ENCODE results near the gene PKD1L1. TPM values are rescaled to one million over a fixed set of nuclear protein-coding genes. Genes with fewer than 3 reads are reported as not detected.

Gene PKD1L1
- total RNA-seq, 2 donors from 2014 or later: 0.13 to 0.20 TPM

GRCh38 chr7:47812429-47813136, 135.7 kb downstream of the PKD1L1 start:
- Histone ChIP-seq H3K4me3 (ENCODE audit: low read length) (no peak overlapping the region), H3K9me3 (ENCODE audit: control insufficient read depth, low read length) (no peaks in the 10 kb centered on the region), H3K27me3 (ENCODE audit: control insufficient read depth, insufficient read depth, low read length, poor library complexity, severe bottlenecking) (no peaks in the 10 kb centered on the region), H3K9ac (ENCODE audit: extremely low read depth, low read length, poor library complexity, severe bottlenecking) (no peak overlapping the region), H3K4me1 (ENCODE audit: control insufficient read depth, insufficient read depth, low read length) (no peaks in the 10 kb centered on the region), H3K27ac (ENCODE audit: low read depth, low read length) (no peak overlapping the region), H3K36me3 (ENCODE audit: control insufficient read depth, insufficient read depth, low read length) (no peaks in the 10 kb centered on the region)
- H3K27ac Mint-ChIP-seq: no peak overlapping the region
- no peaks in the 10 kb centered on the region for H3K9me3 Mint-ChIP-seq
- no peak for DNase-seq
- H3K4me3 Mint-ChIP-seq: no peak overlapping the region
- no peak for TF ChIP-seq CTCF (conservative IDR thresholded peaks at IDR 0.05)
- no peaks in the 10 kb centered on the region for H3K27me3 Mint-ChIP-seq (ENCODE audit: insufficient read depth)
- H3K36me3 Mint-ChIP-seq (ENCODE audit: low read depth): no peaks in the 10 kb centered on the region
- WGBS, 2 experiments (ENCODE audit: insufficient coverage in 1 of 2, insufficient read length in 1 of 2): 95 to 96% methylated on average over 12 to 16 of the region's 16 CpGs
- peaks cover 1% of the 10 kb centered on the region for H3K4me1 Mint-ChIP-seq

GRCh38 chr7:47811632-47812380, 136.5 kb downstream of the PKD1L1 start:
- Histone ChIP-seq H3K4me3 (ENCODE audit: low read length) (no peak overlapping the region), H3K27me3 (ENCODE audit: control insufficient read depth, insufficient read depth, low read length, poor library complexity, severe bottlenecking) (no peaks in the 10 kb centered on the region), H3K9ac (ENCODE audit: extremely low read depth, low read length, poor library complexity, severe bottlenecking) (no peak overlapping the region), H3K9me3 (ENCODE audit: control insufficient read depth, low read length) (no peaks in the 10 kb centered on the region), H3K36me3 (ENCODE audit: control insufficient read depth, insufficient read depth, low read length) (no peaks in the 10 kb centered on the region), H3K4me1 (ENCODE audit: control insufficient read depth, insufficient read depth, low read length) (no peaks in the 10 kb centered on the region), H3K27ac (ENCODE audit: low read depth, low read length) (no peak overlapping the region)
- Mint-ChIP-seq H3K27ac (no peak overlapping the region), H3K9me3 (no peaks in the 10 kb centered on the region), H3K36me3 (ENCODE audit: low read depth) (no peaks in the 10 kb centered on the region), H3K4me1 (peaks cover 1% of the 10 kb centered on the region), H3K27me3 (ENCODE audit: insufficient read depth) (no peaks in the 10 kb centered on the region), H3K4me3 (no peak overlapping the region)
- TF ChIP-seq CTCF (conservative IDR thresholded peaks at IDR 0.05): no peak
- WGBS, 2 experiments (ENCODE audit: insufficient coverage in 1 of 2, insufficient read length in 1 of 2): 85 to 93% methylated on average over 8 to 10 of the region's 10 CpGs
- DNase-seq: no peak

GRCh38 chr7:47809387-47809786, 138.9 kb downstream of the PKD1L1 start:
- Mint-ChIP-seq H3K9me3 (no peaks in the 10 kb centered on the region), H3K27ac (no peak overlapping the region), H3K27me3 (ENCODE audit: insufficient read depth) (no peaks in the 10 kb centered on the region), H3K36me3 (ENCODE audit: low read depth) (no peaks in the 10 kb centered on the region), H3K4me1 (no peaks in the 10 kb centered on the region), H3K4me3 (no peak overlapping the region)
- no peak overlapping the region for H3K27ac ChIP-seq (ENCODE audit: low read depth, low read length)
- H3K9ac ChIP-seq (ENCODE audit: extremely low read depth, low read length, poor library complexity, severe bottlenecking): no peak overlapping the region
- H3K4me1 ChIP-seq (ENCODE audit: control insufficient read depth, insufficient read depth, low read length): no peaks in the 10 kb centered on the region
- H3K9me3 ChIP-seq (ENCODE audit: control insufficient read depth, low read length): no peaks in the 10 kb centered on the region
- H3K27me3 ChIP-seq (ENCODE audit: control insufficient read depth, insufficient read depth, low read length, poor library complexity, severe bottlenecking): no peaks in the 10 kb centered on the region
- H3K36me3 ChIP-seq (ENCODE audit: control insufficient read depth, insufficient read depth, low read length): no peaks in the 10 kb centered on the region
- 94 to 97% methylated on average over 3 of the region's 3 CpGs for WGBS, 2 experiments (ENCODE audit: insufficient coverage in 1 of 2, insufficient read length in 1 of 2)
- H3K4me3 ChIP-seq (ENCODE audit: low read length): no peak overlapping the region
- no peak for TF ChIP-seq CTCF (conservative IDR thresholded peaks at IDR 0.05)
- DNase-seq: no peak
